Raji (cell line): ENCODE measurements around the gene ALDH8A1.

Source experiments
- POLR2A ChIP-seq: IDR thresholded peaks from 2 replicates; pipeline ENCODE4 v1.6.1; 2011; ENCODE audit warnings: low read depth, low read length, control low read depth; ENCODE audit not compliant: insufficient read depth

The ALDH8A1 gene

DNA sequence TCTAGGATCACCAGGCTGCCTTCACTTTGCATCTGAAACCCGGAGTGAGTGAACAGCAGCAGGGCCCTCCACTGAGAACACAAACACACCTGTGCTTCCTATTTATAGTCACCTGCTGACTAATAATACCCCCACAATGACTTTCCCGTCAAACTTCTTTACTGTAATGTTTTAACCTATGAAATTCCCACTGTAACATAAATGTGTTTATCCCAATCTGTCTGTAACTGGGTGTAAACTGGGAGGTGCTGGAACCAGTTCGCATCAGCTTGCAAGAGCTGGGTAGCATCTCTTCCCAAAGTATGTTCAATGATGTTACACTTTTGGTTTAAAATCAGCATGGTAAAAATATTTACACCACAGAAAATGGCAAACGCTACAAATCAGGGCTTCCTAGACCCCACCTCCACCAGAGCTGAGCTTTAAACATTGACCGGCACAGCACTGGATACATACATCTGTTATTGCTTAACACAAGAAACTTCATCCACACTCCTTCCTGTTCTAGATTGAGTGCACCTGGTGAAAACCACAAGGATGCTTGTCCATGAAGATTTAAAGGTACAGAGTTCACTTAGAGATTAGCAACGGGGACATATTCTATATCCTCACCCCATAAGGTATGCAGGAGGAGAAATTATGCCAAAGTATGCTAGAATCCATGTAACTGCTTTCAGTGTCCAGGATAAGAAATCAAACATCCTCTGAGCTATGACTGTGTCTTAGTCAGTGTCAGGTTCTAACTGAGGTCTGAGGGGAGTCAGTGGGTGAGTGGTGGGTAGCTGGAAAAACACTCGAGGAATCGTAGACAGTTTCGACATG, 79.0 kb downstream of the ALDH8A1 start:
- no peak for TF ChIP-seq POLR2A

DNA sequence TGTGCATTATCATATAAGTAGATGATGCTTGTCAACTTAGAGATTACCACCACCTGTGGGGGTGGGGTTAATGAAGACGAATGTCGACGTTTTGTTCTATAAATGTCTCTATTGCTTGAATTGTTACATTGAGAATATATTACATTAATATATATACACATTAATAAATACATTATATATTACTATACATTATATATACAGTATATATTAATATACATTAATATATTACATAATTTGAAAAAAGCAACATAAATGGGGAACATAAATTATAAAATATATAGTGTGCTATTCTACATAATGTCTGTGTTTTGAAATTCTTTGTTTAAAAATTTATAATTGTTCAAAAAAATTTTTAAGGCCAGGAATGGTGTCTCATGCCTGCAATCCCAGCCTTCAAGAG, 81.1 kb downstream of the ALDH8A1 start:
- no peak for TF ChIP-seq POLR2A
